Right cardiac atrium (tissue), 5 donors: Measurements from ENCODE around the gene PML. TPM values are rescaled to one million over a fixed set of nuclear protein-coding genes. Genes with fewer than 3 reads are reported as not detected.

ENCODE experiments used
- ATAC-seq, 2 donors: fragments of 200-7000 bp; cut with Tn5 transposase; one replicate each; pipeline versions ENCODE4 v1.8.0 to v1.9.1; 2020; ENCODE audit warnings: moderate library complexity in 2 of 2, mild to moderate bottlenecking in 1 of 2
- DNase-seq, 3 donors: peaks; one replicate each; pipeline ENCODE4 v3.0.0-alpha.2; 2020
- H3K27ac ChIP-seq: one replicate; pipeline ENCODE4 v1.5.1; 2013; ENCODE audit warnings: mild to moderate bottlenecking, low read length, control low read depth, moderate library complexity
- H3K27me3 ChIP-seq: one replicate; pipeline ENCODE4 v1.6.1; 2013; ENCODE audit not compliant: control insufficient read depth, insufficient read depth
- H3K4me1 ChIP-seq: one replicate; pipeline ENCODE4 v1.6.1; 2013; ENCODE audit warnings: low read length; ENCODE audit not compliant: control insufficient read depth, insufficient read depth
- H3K4me3 ChIP-seq: one replicate; pipeline ENCODE4 v1.5.1; 2013; ENCODE audit warnings: low read length, control low read depth
- H3K9me3 ChIP-seq: one replicate; pipeline ENCODE4 v1.6.1; 2013; ENCODE audit warnings: low read length; ENCODE audit not compliant: control insufficient read depth
- WGBS: extraction: QIAGEN DNeasy Blood & Tissue Kit; methylation state at CpG from one replicate; pipeline ENCODE4 v1.1.7; 2013; 5-methylcytosine and 5-hydroxymethylcytosine counted together
- intact Hi-C, 4 donors: fragments of 100-400 bp; cut with DNase I; formaldehyde crosslinking; loops; one replicate each; pipeline versions ENCODE4 v1.11.0 to v1.14.0; 2022 to 2023
- polyA plus RNA-seq: library from polyadenylated mRNA; stranded (reverse); fragments of 200-250 nt; gene quantifications from one replicate; pipeline ENCODE4 v1.2.3, GENCODE V29; 2013
- total RNA-seq, 4 donors: library from RNA; stranded (reverse); fragmentation: NEBNext Ultra II Directional; extraction: Animal tissue kit (Norgen Biotek cat#: 25700); gene quantifications; one replicate each; pipeline ENCODE4 v1.2.1, GENCODE V29; 2021
- donor health status: healthy with polysubstance abuse.
- donor health status: DM: no; HTN: yes; CAD: no.
- donor health status: DM: no; HTN: no; CAD: no.
- donor health status: DM: no; HTN: yes; CAD: no; lungs with severe emphysema.
- donor health status: DM: yes; HTN: yes; CAD: no.

The PML gene
- total and polyA plus RNA-seq, 5 donors: 18.1 to 35.4 (median 24.0) TPM

GRCh38 chr15:73986055-73986775 is 8.3 kb upstream of the PML start:
- intact Hi-C loops: no loop called here
- Histone ChIP-seq H3K9me3 (no peaks in the 10 kb centered on the region), H3K4me3 (no peak overlapping the region), H3K27ac (peak overlapping the region; percentile 78), H3K27me3 (no peaks in the 10 kb centered on the region), H3K4me1 (peaks cover 50% of the 10 kb centered on the region)
- no peak for DNase-seq
- ATAC-seq: no peak
- WGBS: 47% methylated on average over 7 of the region's 7 CpGs

- H3K27ac ChIP-seq: peak overlapping the region; percentile 78
- peaks cover 46% of the 10 kb centered on the region for H3K4me1 ChIP-seq
- no peaks in the 10 kb centered on the region for H3K27me3 ChIP-seq
- intact Hi-C loops: no loop called here
- H3K4me3 ChIP-seq: no peak overlapping the region
- WGBS: 91% methylated on average over 1 of the region's 1 CpG
- DNase-seq (no peak), ATAC-seq (no peak)
- H3K9me3 ChIP-seq: no peaks in the 10 kb centered on the region
Measured at GRCh38 chr15:73986776-73987056, 7.8 kb upstream of the PML start.

DNA sequence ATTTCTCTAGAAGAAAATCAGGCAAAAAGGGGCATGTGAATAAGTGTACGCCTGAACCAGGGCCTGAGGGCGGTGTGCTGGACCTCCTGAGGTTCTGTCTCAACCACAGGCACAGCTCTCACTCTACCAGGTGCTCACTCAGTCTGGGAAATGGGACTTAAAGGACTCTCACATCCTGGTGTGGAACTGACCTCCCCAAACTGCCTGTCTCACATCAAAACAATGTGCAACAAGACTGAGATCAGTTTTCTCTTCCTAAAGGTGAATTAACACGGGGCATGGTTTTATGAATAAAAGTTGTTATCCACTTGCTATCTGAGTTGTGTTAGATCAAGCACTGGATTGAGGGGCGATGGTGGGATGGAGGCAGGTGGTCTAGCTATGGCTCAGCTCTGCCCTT is 7.3 kb upstream of the PML start:
- DNase-seq (no peak), ATAC-seq (no peak)
- Histone ChIP-seq H3K9me3 (no peaks in the 10 kb centered on the region), H3K4me3 (no peak overlapping the region), H3K27ac (peak overlapping the region; percentile 78), H3K27me3 (no peaks in the 10 kb centered on the region), H3K4me1 (peaks cover 41% of the 10 kb centered on the region)
- 74% methylated on average over 4 of the region's 4 CpGs for WGBS
- intact Hi-C loops: no loop called here

DNA sequence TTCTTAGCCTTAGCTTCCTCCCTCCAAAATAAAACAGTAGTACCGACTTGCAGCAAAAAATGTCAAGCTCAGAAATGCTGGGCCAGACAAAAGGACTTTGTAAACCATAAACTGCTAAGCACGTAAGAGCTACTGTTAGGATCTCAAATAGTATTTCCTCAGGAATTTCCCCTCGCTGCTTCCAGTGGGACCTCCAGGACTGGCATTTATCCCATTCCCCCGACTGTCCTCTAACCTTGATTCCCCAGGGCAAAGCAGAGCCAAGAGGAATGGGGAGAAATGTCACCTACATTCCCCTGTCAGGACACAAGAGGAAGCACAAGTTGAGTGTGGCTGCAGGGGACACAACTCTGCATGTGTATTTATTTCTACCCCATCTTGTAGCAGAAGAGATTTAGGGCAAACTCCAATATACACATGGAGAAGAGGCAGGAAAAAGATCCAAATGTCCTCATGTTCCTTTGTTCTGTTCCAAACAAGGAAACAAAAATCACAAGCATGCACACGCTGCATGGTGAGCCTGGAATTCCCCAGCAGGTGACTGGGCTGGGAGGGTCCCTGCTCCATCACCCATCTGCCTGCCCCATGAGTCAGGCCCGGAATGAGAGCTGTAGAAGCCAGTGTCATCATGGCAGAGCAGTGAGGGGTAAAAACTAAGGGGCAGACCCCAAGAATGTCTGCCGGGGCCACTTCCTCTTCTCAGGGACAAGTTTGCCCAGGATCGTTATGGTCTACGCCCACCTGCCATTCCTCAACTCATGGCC is 6.7 kb upstream of the PML start:
- H3K4me1 ChIP-seq: peaks cover 38% of the 10 kb centered on the region
- intact Hi-C loops: no loop called here
- no peaks in the 10 kb centered on the region for H3K27me3 ChIP-seq
- H3K27ac ChIP-seq: peak overlapping the region; percentile 78
- H3K9me3 ChIP-seq: no peaks in the 10 kb centered on the region
- DNase-seq (no peak), ATAC-seq (no peak)
- H3K4me3 ChIP-seq: no peak overlapping the region
- WGBS: 58% methylated on average over 9 of the region's 9 CpGs

DNA sequence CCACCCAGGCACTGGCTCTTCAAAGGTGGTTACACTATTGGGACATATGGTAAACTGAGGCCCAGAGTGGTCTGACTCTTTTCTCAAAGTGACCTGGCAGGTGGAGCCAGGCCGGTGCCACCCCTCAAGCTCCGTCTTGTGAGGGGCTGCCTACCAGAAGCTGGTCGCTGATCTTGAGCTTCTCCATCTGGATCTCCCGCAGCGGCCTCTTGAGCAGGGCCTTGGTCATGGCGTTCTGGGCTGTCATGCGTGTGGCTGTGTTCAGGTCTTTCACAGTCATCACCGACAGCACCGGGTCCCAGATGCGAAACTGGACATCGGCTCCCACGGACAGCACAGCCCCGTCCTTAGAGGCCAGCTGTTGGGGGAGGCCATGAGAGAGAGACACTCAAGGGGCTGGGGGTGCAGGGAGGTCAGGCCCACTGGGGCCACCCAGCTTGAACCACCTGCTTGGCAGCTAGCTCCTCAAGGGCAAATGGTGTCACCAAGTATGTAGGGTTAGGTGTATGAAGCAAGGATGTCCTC is 6.0 kb upstream of the PML start:
- peaks cover 36% of the 10 kb centered on the region for H3K4me1 ChIP-seq
- 96% methylated on average over 13 of the region's 13 CpGs for WGBS

GRCh38 chr15:73989001-73989798 is 5.3 kb upstream of the PML start:
- peaks cover 37% of the 10 kb centered on the region for H3K4me1 ChIP-seq
- DNase-seq (peak in 1 of 3 donors; percentile 59), ATAC-seq (peak in 1 of 2 donors; percentile 19)
- intact Hi-C loops: no loop called here
- H3K9me3 ChIP-seq: no peaks in the 10 kb centered on the region
- peak overlapping the region; percentile 40 for H3K27ac ChIP-seq
- 71% methylated on average over 9 of the region's 9 CpGs for WGBS
- no peak overlapping the region for H3K4me3 ChIP-seq
- H3K27me3 ChIP-seq: no peaks in the 10 kb centered on the region

More for the DNA sequence above, 6.0 kb upstream of the PML start:
- ATAC-seq (no peak), DNase-seq (peak in 1 of 3 donors; percentile 56)
- Histone ChIP-seq H3K4me3 (no peak overlapping the region), H3K27ac (peak overlapping the region; percentile 31), H3K9me3 (no peaks in the 10 kb centered on the region), H3K27me3 (no peaks in the 10 kb centered on the region)
- intact Hi-C loops: no loop called here

GRCh38 chr15:73990250-73991005 is 4.1 kb upstream of the PML start:
- Histone ChIP-seq H3K27me3 (no peaks in the 10 kb centered on the region), H3K27ac (peak overlapping the region; percentile 93), H3K9me3 (no peaks in the 10 kb centered on the region), H3K4me1 (peaks cover 25% of the 10 kb centered on the region), H3K4me3 (no peak overlapping the region)
- 64% methylated on average over 9 of the region's 9 CpGs for WGBS
- DNase-seq: peak in 1 of 3 donors; percentile 55
- ATAC-seq: no peak
- intact Hi-C loops: loop anchor here in 1 of 4 donors (5.0 kb wide), 1 partner anchor 52 kb away; no protein-coding TSS in a partner anchor

DNA sequence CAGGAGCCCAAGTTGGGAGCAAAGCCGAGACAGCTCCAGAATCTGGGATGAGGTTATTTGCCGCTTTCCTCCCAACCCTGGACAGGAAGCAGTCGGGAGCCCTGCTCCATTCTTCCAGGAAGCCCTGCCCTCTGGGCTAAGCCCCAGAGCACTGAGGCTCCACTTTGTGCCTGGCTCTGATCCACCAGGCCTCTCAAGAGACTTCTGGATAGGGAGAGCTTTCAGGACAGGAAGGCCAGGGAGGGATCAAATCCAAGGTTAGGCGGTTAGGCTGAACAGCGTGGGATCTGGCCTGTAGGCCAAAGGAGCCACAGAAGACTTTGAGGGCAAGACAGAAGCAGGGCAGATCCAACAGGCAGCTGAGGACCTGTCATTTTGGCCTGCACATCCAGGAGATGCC is 3.3 kb upstream of the PML start:
- H3K4me1 ChIP-seq: peaks cover 20% of the 10 kb centered on the region
- peak overlapping the region; percentile 85 for H3K4me3 ChIP-seq
- peak; percentile 75 to 80 for ATAC-seq
- H3K9me3 ChIP-seq: no peaks in the 10 kb centered on the region
- 23% methylated on average over 5 of the region's 5 CpGs for WGBS
- DNase-seq: peak; percentile 90 to 94 (median 93)
- peak overlapping the region; percentile 93 for H3K27ac ChIP-seq
- intact Hi-C loops: loop anchor here in 1 of 4 donors (5.0 kb wide), 1 partner anchor 51 kb away; no protein-coding TSS in a partner anchor
- no peaks in the 10 kb centered on the region for H3K27me3 ChIP-seq

DNA sequence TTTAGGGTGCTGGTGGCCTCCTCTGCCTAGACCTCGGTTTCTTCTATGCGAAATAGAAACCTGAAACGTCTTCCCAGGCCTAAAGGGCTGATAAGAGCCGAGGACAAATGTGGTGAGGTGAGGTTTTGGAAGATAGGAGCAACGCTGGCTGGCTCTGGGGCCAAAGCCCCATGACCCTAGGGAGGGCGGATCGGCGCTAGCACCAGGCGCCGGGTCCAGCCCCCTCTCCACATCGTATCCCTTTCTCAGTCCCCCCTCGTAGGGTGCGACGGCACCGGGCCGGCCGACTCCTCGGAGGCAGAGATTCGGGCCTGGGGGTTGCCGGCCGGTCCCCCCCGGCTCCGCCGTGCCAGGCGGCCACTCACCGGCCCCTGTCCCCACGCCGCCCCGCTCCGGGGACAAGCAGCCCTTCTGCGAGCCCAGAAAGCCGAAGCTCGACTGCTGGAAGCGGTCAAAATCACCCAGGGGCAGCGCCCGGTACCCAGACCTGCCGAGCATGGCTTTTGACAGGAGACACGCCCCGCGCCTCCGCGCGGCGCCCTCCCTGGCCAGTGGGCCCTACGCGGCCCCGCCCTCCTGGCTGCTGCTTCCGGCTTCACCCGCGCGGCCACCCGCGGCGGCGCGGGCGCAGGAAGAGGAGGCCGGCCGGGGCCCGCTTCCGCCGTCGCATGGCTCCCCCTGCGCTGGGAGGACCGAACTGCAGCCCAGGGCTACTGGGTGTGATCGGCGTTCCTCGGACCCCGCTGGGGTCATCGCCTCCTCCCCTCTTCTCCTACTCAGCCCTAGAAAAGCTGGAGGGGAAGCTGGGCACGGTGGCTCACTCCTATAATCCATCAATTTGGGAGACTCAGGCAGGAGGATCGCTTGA is 2.6 kb upstream of the PML start, which contains the start of gene STOML1:
Gene STOML1, minus strand, starts transcription at position 570 of the 868 bp plus-strand sequence. Its CDS starts 72 bp downstream, at position 498.
- DNase-seq (peak; percentile 96 to 99 (median 98)), ATAC-seq (peak; percentile 90 to 91)
- intact Hi-C loops: loop anchor here in 1 of 4 donors (5.0 kb wide), 1 partner anchor 50 kb away; no protein-coding TSS in a partner anchor
- Histone ChIP-seq H3K4me1 (peaks cover 15% of the 10 kb centered on the region), H3K4me3 (peak within 1 kb of the TSS; percentile 85), H3K27me3 (no peaks in the 10 kb centered on the region), H3K27ac (peak within 1 kb of the TSS; percentile 93), H3K9me3 (no peaks in the 10 kb centered on the region)
- under 1% methylated on average over 72 of the region's 72 CpGs for WGBS
